Measurements from ENCODE around the gene HS3ST3A1.

HS3ST3A1 gene

GRCh38 chr17:13462673-13463124 lies 139.0 kb downstream of the HS3ST3A1 start:
- H3K4me2 ChIP-seq (ENCODE audit: low read length) = no peak overlapping the region
- H2AFZ ChIP-seq (ENCODE audit: low read length) = no peak overlapping the region
- no peaks in the 10 kb centered on the region for H3K9me2 ChIP-seq (ENCODE audit: low read depth, low read length)
- no peak overlapping the region for H3K27ac ChIP-seq (ENCODE audit: low read depth, low read length, poor library complexity, severe bottlenecking)
- H3K36me3 ChIP-seq (ENCODE audit: insufficient read depth, low read length) = no peaks in the 10 kb centered on the region
- H3K4me3 ChIP-seq (ENCODE audit: low read depth, low read length, poor library complexity, severe bottlenecking) = no peak overlapping the region
- no peaks in the 10 kb centered on the region for H3K4me1 ChIP-seq (ENCODE audit: insufficient read depth, low read length, severe bottlenecking)
- H3K79me2 ChIP-seq (ENCODE audit: insufficient read depth, low read length) = no peaks in the 10 kb centered on the region
- TF ChIP-seq CTCF (IDR thresholded peaks at IDR 0.05; ENCODE audit: low read length) = no peak
- no peak for TF ChIP-seq EZH2 (IDR thresholded peaks at IDR 0.05; ENCODE audit: borderline replicate concordance, low read length)
- no peaks in the 10 kb centered on the region for H4K20me1 ChIP-seq (ENCODE audit: insufficient read depth, low read length)
- 0 out of 2 replicates have a peak, but pooled peaks cover 6% of the 10 kb centered on the region for H3K27me3 ChIP-seq (ENCODE audit: insufficient read depth, low read length)
- H3F3A ChIP-seq (ENCODE audit: insufficient read depth, low read length) = no peaks in the 10 kb centered on the region
- H3K9me3 ChIP-seq (ENCODE audit: low read length) = no peaks in the 10 kb centered on the region
- no peak overlapping the region for H3K9ac ChIP-seq (ENCODE audit: low read length)

GRCh38 chr17:13462146-13462545 lies 139.6 kb downstream of the HS3ST3A1 start:
- H3K79me2 ChIP-seq (ENCODE audit: insufficient read depth, low read length) = no peaks in the 10 kb centered on the region
- no peak overlapping the region for H3K4me2 ChIP-seq (ENCODE audit: low read length)
- H3F3A ChIP-seq (ENCODE audit: insufficient read depth, low read length) = no peaks in the 10 kb centered on the region
- H3K27ac ChIP-seq (ENCODE audit: low read depth, low read length, poor library complexity, severe bottlenecking) = no peak overlapping the region
- H3K9me3 ChIP-seq (ENCODE audit: low read length) = no peaks in the 10 kb centered on the region
- no peak overlapping the region for H2AFZ ChIP-seq (ENCODE audit: low read length)
- no peak for TF ChIP-seq CTCF (IDR thresholded peaks at IDR 0.05; ENCODE audit: low read length)
- no peak for TF ChIP-seq EZH2 (IDR thresholded peaks at IDR 0.05; ENCODE audit: borderline replicate concordance, low read length)
- no peaks in the 10 kb centered on the region for H3K36me3 ChIP-seq (ENCODE audit: insufficient read depth, low read length)
- H3K4me1 ChIP-seq (ENCODE audit: insufficient read depth, low read length, severe bottlenecking) = no peaks in the 10 kb centered on the region
- 0 out of 2 replicates have a peak, but pooled peaks cover 6% of the 10 kb centered on the region for H3K27me3 ChIP-seq (ENCODE audit: insufficient read depth, low read length)
- H3K9ac ChIP-seq (ENCODE audit: low read length) = no peak overlapping the region
- no peaks in the 10 kb centered on the region for H3K9me2 ChIP-seq (ENCODE audit: low read depth, low read length)
- H3K4me3 ChIP-seq (ENCODE audit: low read depth, low read length, poor library complexity, severe bottlenecking) = no peak overlapping the region
- no peaks in the 10 kb centered on the region for H4K20me1 ChIP-seq (ENCODE audit: insufficient read depth, low read length)

- Histone ChIP-seq H3K27me3 (ENCODE audit: insufficient read depth, low read length) (0 out of 2 replicates have a peak, but pooled peaks cover 6% of the 10 kb centered on the region), H4K20me1 (ENCODE audit: insufficient read depth, low read length) (no peaks in the 10 kb centered on the region), H3K4me1 (ENCODE audit: insufficient read depth, low read length, severe bottlenecking) (no peaks in the 10 kb centered on the region), H3K36me3 (ENCODE audit: insufficient read depth, low read length) (no peaks in the 10 kb centered on the region), H3K79me2 (ENCODE audit: insufficient read depth, low read length) (no peaks in the 10 kb centered on the region), H3K4me3 (ENCODE audit: low read depth, low read length, poor library complexity, severe bottlenecking) (no peak overlapping the region), H2AFZ (ENCODE audit: low read length) (no peak overlapping the region), H3K27ac (ENCODE audit: low read depth, low read length, poor library complexity, severe bottlenecking) (no peak overlapping the region), H3F3A (ENCODE audit: insufficient read depth, low read length) (no peaks in the 10 kb centered on the region), H3K9me2 (ENCODE audit: low read depth, low read length) (no peaks in the 10 kb centered on the region), H3K9ac (ENCODE audit: low read length) (no peak overlapping the region), H3K4me2 (ENCODE audit: low read length) (no peak overlapping the region), H3K9me3 (ENCODE audit: low read length) (no peaks in the 10 kb centered on the region)
- TF ChIP-seq EZH2 (IDR thresholded peaks at IDR 0.05; ENCODE audit: borderline replicate concordance, low read length) (no peak), CTCF (IDR thresholded peaks at IDR 0.05; ENCODE audit: low read length) (no peak)
Observed at GRCh38 chr17:13460261-13461000, 141.3 kb downstream of the HS3ST3A1 start.
